Liver (tissue), 9 donors: ENCODE results near the gene THOC2. TPM values are rescaled to one million over a fixed set of nuclear protein-coding genes. Genes with fewer than 3 reads are reported as not detected.

Experiments used
- DNase-seq: peaks from one replicate; pipeline ENCODE4 v3.0.0-alpha.2; 2017; ENCODE audit warnings: low spot score
- H3K27ac ChIP-seq, 2 donors: one replicate each; pipeline ENCODE4 v1.7.0; 2013; ENCODE audit warnings: inconsistent platforms in 2 of 2, low read length in 2 of 2, control low read depth in 1 of 2, low read depth in 1 of 2, mild to moderate bottlenecking in 1 of 2
- H3K27me3 ChIP-seq, 4 donors: one replicate each; pipeline versions ENCODE4 v1.6.1 to v1.7.0; 2013; ENCODE audit warnings: low read length in 3 of 4, inconsistent platforms in 1 of 4, mild to moderate bottlenecking in 1 of 4, moderate library complexity in 1 of 4; ENCODE audit not compliant: control insufficient read depth in 4 of 4, insufficient read depth in 4 of 4
- H3K36me3 ChIP-seq, 4 donors: one replicate each; pipeline versions ENCODE4 v1.6.1 to v1.7.0; 2013; ENCODE audit warnings: low read length in 3 of 4, mild to moderate bottlenecking in 3 of 4, low read depth in 1 of 4, moderate library complexity in 1 of 4; ENCODE audit not compliant: control insufficient read depth in 4 of 4, insufficient read depth in 3 of 4
- H3K4me1 ChIP-seq, 4 donors: one replicate each; pipeline versions ENCODE4 v1.6.1 to v1.7.0; 2013; ENCODE audit warnings: low read length in 3 of 4, mild to moderate bottlenecking in 3 of 4, moderate library complexity in 1 of 4; ENCODE audit not compliant: control insufficient read depth in 4 of 4, insufficient read depth in 4 of 4
- H3K4me3 ChIP-seq, 3 donors: one replicate each; pipeline versions ENCODE4 v1.6.1 to v1.7.0; 2013; ENCODE audit warnings: low read length in 3 of 3, control low read depth in 1 of 3, low read depth in 1 of 3, mild to moderate bottlenecking in 1 of 3
- H3K9ac ChIP-seq, 2 donors: one replicate each; pipeline ENCODE4 v1.7.0; 2013; ENCODE audit warnings: low read length in 2 of 2, mild to moderate bottlenecking in 2 of 2, moderate library complexity in 2 of 2, control low read depth in 1 of 2, low read depth in 1 of 2
- H3K9me3 ChIP-seq, 4 donors: one replicate each; pipeline versions ENCODE4 v1.6.1 to v1.7.0; 2013; ENCODE audit warnings: low read length in 3 of 4; ENCODE audit not compliant: control insufficient read depth in 4 of 4
- ATF3 ChIP-seq: IDR thresholded peaks from 2 replicates; pipeline ENCODE4 v1.6.1; 2016; ENCODE audit warnings: antibody characterized with exemption
- EGR1 ChIP-seq, 2 donors: IDR thresholded peaks; 2 replicates each; pipeline ENCODE4 v1.6.1; 2016 to 2018; ENCODE audit warnings: antibody characterized with exemption in 2 of 2, low read depth in 2 of 2
- FOXA1 ChIP-seq: IDR thresholded peaks from 2 replicates; pipeline ENCODE4 v1.6.1; 2016; ENCODE audit warnings: antibody characterized with exemption
- FOXA2 ChIP-seq: IDR thresholded peaks from 2 replicates; pipeline ENCODE4 v1.6.1; 2016; ENCODE audit warnings: antibody characterized with exemption
- HNF4A ChIP-seq, 2 donors: conservative IDR thresholded peaks; 2 replicates each; pipeline ENCODE4 v1.6.1; 2016; ENCODE audit warnings: antibody characterized with exemption in 2 of 2, mild to moderate bottlenecking in 2 of 2
- HNF4G ChIP-seq: IDR thresholded peaks from 2 replicates; pipeline ENCODE4 v1.6.1; 2016; ENCODE audit warnings: antibody characterized with exemption
- JUND ChIP-seq, 2 donors: IDR thresholded peaks; 2 replicates each; pipeline ENCODE4 v1.6.1; 2016; ENCODE audit warnings: antibody characterized with exemption in 2 of 2
- NR2F2 ChIP-seq: IDR thresholded peaks from 2 replicates; pipeline ENCODE4 v1.6.1; 2016; ENCODE audit warnings: antibody characterized with exemption
- RAD21 ChIP-seq, 2 donors: IDR thresholded peaks; 2 replicates each; pipeline ENCODE4 v1.6.1; 2016; ENCODE audit warnings: antibody characterized with exemption in 2 of 2, mild to moderate bottlenecking in 2 of 2
- RXRA ChIP-seq, 2 donors: IDR thresholded peaks; 2 replicates each; pipeline ENCODE4 v1.6.1; 2017 to 2018; ENCODE audit warnings: antibody characterized with exemption in 2 of 2, mild to moderate bottlenecking in 1 of 2
- SP1 ChIP-seq: IDR thresholded peaks from 2 replicates; pipeline ENCODE4 v1.6.1; 2018; ENCODE audit warnings: antibody characterized with exemption, mild to moderate bottlenecking
- TAF1 ChIP-seq: conservative IDR thresholded peaks from 2 replicates; pipeline ENCODE4 v1.6.1; 2016; ENCODE audit warnings: antibody characterized with exemption, mild to moderate bottlenecking
- YY1 ChIP-seq: IDR thresholded peaks from 2 replicates; pipeline ENCODE4 v1.6.1; 2016; ENCODE audit warnings: antibody characterized with exemption, mild to moderate bottlenecking
- ZBTB33 ChIP-seq: IDR thresholded peaks from 2 replicates; pipeline ENCODE4 v1.6.1; 2016; ENCODE audit warnings: antibody characterized with exemption
- WGBS: extraction: QIAGEN DNeasy Blood & Tissue Kit; methylation state at CpG from one replicate; pipeline ENCODE4 v1.1.7; 2013; 5-methylcytosine and 5-hydroxymethylcytosine counted together
- polyA plus RNA-seq, 2 donors: library from polyadenylated mRNA; stranded (reverse) in 1 of 2; unstranded in 1 of 2; fragments of 200-250 nt in 1 of 2; fragments of >200 nt in 1 of 2; fragmentation: Nextera tagmentation in 1 of 2; extraction: Ambion mirVana in 1 of 2; gene quantifications; one replicate each; pipeline versions ENCODE4 v1.2.1 to v1.2.3, GENCODE V29; 2013 to 2015
- total RNA-seq, 2 donors: library from RNA; depleted of rRNA; stranded (reverse); fragments of >200 nt; gene quantifications; one replicate each; pipeline ENCODE4 v1.2.3, GENCODE V29; 2014
- TF ChIP-seq, protein P1 (sequence below): IDR thresholded peaks from 2 replicates; pipeline ENCODE4 v1.6.1; 2016; ENCODE audit warnings: antibody characterized with exemption
- TF ChIP-seq, protein P2 (sequence below): fragments of 150-350 bp; IDR thresholded peaks from 2 replicates; pipeline ENCODE4 v1.5.1; 2017; ENCODE audit warnings: improper control_type of control experiment, low read depth, low read length; ENCODE audit not compliant: missing input control
- TF ChIP-seq, protein P3 (sequence below): IDR thresholded peaks from 2 replicates; pipeline ENCODE4 v1.6.1; 2016; ENCODE audit warnings: antibody characterized with exemption, mild to moderate bottlenecking
- donor health status: healthy.
- donor health status: healthy.
- donor health status: healthy.
- donor health status: healthy.
- donor health status: healthy.

The THOC2 gene
- total and polyA plus RNA-seq, 4 donors = 10.6 to 55.9 (median 40.7) TPM

DNA sequence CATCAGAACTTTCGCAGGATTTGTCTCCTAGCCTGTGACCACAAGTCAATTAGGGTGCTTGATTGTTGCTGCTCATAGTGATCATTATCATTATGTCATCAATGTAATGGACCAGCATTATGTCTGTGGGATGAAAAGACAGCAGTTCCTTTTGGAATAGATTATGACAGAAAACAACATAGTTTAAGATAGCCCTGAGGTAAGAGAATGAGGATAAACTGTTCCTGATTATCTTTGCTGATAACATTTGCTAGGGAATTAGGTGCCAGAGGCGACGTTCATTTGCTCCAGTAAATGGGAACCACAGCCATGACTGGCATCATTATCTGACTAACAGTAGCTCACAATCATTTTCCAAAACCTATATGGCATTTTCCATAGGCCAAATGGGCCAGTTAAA is 12.7 kb upstream of the THOC2 start:
- Histone ChIP-seq H3K9me3 (no peaks in the 10 kb centered on the region), H3K4me3 (no peak overlapping the region), H3K36me3 (no peaks in the 10 kb centered on the region), H3K27me3 (no peaks in the 10 kb centered on the region), H3K27ac (no peak overlapping the region), H3K9ac (no peak overlapping the region), H3K4me1 (no peaks in the 10 kb centered on the region)
- no peak for DNase-seq
- WGBS = 93% methylated on average over 3 of the region's 3 CpGs
- TF ChIP-seq FOXA1 (no peak), EGR1 (IDR thresholded peaks at IDR 0.05; ENCODE audit: low read depth in 2 of 2) (no peak), HNF4G (no peak), NR2F2 (no peak), SP1 (no peak), HNF4A (conservative IDR thresholded peaks at IDR 0.05) (no peak), RXRA (IDR thresholded peaks at IDR 0.05) (no peak), RAD21 (IDR thresholded peaks at IDR 0.05) (no peak)

DNA sequence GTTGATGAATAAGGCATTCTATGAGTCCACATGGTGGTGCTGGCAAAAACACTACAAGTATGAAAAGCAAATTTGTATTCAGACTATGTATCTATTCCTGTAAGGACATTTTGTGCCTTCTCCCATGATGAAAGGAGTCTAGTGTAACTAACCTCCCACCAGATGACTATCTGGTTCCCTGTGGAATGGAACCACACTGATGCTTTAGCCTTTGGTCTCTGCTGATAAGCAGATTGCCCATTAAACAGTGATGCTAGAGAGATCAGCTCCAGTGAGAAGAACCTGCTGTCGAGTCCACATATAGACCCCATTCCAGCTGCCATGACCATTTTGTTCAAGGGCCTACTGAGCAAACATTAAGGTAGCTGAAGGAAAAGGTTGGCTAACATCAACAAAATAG is 10.5 kb upstream of the THOC2 start:
- no peak for DNase-seq
- H3K4me1 ChIP-seq = no peaks in the 10 kb centered on the region
- no peak overlapping the region for H3K4me3 ChIP-seq
- H3K36me3 ChIP-seq = no peaks in the 10 kb centered on the region
- 84% methylated on average over 1 of the region's 1 CpG for WGBS
- TF ChIP-seq FOXA1 = no peak
- no peak for TF ChIP-seq RXRA (IDR thresholded peaks at IDR 0.05)
- TF ChIP-seq, protein P1, sequence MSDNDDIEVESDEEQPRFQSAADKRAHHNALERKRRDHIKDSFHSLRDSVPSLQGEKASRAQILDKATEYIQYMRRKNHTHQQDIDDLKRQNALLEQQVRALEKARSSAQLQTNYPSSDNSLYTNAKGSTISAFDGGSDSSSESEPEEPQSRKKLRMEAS = no peak
- no peak for TF ChIP-seq SP1
- TF ChIP-seq, protein P2, sequence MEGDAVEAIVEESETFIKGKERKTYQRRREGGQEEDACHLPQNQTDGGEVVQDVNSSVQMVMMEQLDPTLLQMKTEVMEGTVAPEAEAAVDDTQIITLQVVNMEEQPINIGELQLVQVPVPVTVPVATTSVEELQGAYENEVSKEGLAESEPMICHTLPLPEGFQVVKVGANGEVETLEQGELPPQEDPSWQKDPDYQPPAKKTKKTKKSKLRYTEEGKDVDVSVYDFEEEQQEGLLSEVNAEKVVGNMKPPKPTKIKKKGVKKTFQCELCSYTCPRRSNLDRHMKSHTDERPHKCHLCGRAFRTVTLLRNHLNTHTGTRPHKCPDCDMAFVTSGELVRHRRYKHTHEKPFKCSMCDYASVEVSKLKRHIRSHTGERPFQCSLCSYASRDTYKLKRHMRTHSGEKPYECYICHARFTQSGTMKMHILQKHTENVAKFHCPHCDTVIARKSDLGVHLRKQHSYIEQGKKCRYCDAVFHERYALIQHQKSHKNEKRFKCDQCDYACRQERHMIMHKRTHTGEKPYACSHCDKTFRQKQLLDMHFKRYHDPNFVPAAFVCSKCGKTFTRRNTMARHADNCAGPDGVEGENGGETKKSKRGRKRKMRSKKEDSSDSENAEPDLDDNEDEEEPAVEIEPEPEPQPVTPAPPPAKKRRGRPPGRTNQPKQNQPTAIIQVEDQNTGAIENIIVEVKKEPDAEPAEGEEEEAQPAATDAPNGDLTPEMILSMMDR = no peak
- no peak for TF ChIP-seq ZBTB33
- no peak for TF ChIP-seq NR2F2
- TF ChIP-seq RAD21 (IDR thresholded peaks at IDR 0.05) = no peak
- TF ChIP-seq ATF3 = no peak
- no peak for TF ChIP-seq JUND (IDR thresholded peaks at IDR 0.05)
- TF ChIP-seq FOXA2 = no peak
- TF ChIP-seq, protein P3, sequence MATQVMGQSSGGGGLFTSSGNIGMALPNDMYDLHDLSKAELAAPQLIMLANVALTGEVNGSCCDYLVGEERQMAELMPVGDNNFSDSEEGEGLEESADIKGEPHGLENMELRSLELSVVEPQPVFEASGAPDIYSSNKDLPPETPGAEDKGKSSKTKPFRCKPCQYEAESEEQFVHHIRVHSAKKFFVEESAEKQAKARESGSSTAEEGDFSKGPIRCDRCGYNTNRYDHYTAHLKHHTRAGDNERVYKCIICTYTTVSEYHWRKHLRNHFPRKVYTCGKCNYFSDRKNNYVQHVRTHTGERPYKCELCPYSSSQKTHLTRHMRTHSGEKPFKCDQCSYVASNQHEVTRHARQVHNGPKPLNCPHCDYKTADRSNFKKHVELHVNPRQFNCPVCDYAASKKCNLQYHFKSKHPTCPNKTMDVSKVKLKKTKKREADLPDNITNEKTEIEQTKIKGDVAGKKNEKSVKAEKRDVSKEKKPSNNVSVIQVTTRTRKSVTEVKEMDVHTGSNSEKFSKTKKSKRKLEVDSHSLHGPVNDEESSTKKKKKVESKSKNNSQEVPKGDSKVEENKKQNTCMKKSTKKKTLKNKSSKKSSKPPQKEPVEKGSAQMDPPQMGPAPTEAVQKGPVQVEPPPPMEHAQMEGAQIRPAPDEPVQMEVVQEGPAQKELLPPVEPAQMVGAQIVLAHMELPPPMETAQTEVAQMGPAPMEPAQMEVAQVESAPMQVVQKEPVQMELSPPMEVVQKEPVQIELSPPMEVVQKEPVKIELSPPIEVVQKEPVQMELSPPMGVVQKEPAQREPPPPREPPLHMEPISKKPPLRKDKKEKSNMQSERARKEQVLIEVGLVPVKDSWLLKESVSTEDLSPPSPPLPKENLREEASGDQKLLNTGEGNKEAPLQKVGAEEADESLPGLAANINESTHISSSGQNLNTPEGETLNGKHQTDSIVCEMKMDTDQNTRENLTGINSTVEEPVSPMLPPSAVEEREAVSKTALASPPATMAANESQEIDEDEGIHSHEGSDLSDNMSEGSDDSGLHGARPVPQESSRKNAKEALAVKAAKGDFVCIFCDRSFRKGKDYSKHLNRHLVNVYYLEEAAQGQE = no peak
- TF ChIP-seq TAF1 = no peak
- no peak for TF ChIP-seq HNF4A (conservative IDR thresholded peaks at IDR 0.05)
- TF ChIP-seq YY1 = no peak
- no peak for TF ChIP-seq EGR1 (IDR thresholded peaks at IDR 0.05; ENCODE audit: low read depth in 2 of 2)
- TF ChIP-seq HNF4G = no peak
- H3K27me3 ChIP-seq = no peaks in the 10 kb centered on the region
- H3K9ac ChIP-seq = no peak overlapping the region
- H3K9me3 ChIP-seq = no peaks in the 10 kb centered on the region
- H3K27ac ChIP-seq = no peak overlapping the region
